ENCODE data around the gene GNPTAB.

GRCh38 chr12:101838628-101839323 lies 8.0 kb upstream of the GNPTAB start:
- no peak for TF ChIP-seq GATA3 (IDR thresholded peaks at IDR 0.05; ENCODE audit: low read depth, low read length)
- TF ChIP-seq GATA2 (IDR thresholded peaks at IDR 0.05; ENCODE audit: low read depth, low read length): no peak
